HL-60/S4 (cell line): ENCODE measurements around the gene USH2A.

Experiments used
- in situ Hi-C: fragments of 300-500 bp; cut with MboI; formaldehyde crosslinking; loops from 2 replicates; pipeline ENCODE4 v1.14.3; 2022; ENCODE audit warnings: low sequenced_read_pairs

USH2A gene

GRCh38 chr1:215888159-215888558, 535.1 kb downstream of the USH2A start:
- in situ Hi-C loops: no loop called here

GRCh38 chr1:215887627-215888026, 535.6 kb downstream of the USH2A start:
- in situ Hi-C loops: no loop called here

DNA sequence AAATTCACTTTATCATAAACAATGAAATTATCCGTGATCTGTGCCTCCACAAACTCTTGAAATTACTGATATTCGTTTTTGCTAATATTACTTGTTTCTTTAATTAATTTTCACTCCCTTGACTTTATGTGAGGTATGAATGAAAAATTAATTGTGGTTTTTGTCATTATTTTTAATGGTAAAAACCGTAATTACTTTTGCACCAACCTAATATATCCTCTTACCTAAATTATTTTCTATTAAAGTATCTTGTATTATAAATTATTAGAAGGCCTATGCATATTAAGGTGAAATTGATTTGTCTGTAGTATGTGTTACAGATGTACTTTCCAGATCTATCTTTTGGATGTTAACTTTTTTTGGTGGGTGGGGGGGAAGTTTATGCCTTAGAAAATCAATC, 540.2 kb downstream of the USH2A start:
- in situ Hi-C loops: no loop called here

DNA sequence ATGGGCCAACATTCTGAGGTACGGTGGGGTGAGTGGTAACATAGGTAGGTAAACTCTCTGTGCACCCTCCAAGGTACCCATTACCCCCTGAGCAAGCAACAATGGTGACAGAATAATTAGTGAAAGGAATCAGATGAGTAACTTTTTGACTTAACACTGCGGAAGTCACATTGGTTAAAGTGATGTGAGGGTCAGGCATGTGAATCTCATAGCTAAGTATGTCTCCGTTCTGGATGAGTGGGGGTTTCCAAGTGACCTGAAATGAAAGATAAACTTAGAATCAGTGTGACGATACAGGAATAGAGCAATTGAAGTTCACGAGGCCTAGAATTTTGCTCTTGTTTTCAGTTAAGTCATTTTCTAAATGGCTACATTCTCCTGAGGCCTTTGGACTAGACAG, 544.4 kb downstream of the USH2A start:
- in situ Hi-C loops: no loop called here

DNA sequence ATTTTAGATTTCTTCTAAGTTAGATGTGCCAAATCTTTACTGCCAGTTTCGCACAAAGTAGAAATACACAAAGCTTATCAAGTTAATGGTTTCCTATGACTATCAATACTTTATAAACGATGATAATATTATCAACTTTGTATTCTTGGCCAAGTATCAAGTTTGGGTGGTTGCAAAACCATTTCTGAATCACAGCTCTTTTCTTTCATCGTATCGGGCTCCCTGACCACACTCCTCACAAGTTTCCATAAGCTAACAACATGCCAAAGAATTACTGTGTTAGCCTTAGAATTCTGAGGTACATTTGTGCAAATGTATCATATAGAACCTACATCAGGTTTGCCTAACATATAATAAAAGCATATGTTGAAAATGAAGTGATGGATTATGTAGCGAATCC, 545.1 kb downstream of the USH2A start:
- in situ Hi-C loops: no loop called here

GRCh38 chr1:215877452-215877951, 545.7 kb downstream of the USH2A start:
- in situ Hi-C loops: no loop called here

DNA sequence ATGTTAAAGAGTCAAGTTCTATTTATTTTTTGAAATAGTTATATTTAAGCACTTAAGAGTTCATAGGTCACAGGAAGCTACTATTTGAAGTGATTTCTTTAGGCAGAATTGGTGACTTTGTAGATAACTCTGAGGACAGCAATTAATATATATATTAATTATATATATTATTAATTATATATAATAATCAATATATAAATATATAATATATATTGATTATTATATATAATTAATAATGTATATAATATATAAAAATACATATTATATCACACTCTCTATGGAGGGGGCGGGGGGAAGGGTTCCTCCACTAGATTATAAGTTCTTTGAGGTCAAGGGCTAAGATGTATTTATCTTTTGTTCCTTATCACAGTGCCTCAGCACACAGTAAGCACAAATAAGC, 547.5 kb downstream of the USH2A start:
- in situ Hi-C loops: no loop called here

- in situ Hi-C loops: no loop called here
These were observed 548.0 kb downstream of the USH2A start for GRCh38 chr1:215875236-215875635.

DNA sequence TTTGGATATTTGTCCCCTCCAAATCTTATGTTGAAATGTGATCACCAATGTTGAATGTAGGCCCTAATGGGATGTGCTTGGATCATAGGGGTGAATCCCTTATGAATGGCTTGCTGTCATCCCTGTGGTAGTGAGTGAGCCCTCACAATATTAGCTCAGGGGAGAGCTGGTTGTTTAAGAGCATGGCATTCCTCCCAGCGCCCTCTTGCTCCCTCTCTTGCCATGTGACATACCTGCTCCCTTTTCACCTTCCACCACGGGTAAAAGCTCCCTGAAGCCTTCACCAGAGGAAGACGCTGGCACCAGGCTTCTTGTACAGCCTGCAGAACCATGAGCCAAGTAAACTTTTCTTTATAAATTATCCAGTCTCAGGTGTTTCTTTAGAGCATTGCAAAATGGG, 550.6 kb downstream of the USH2A start:
- in situ Hi-C loops: no loop called here

GRCh38 chr1:215868500-215868899, 554.7 kb downstream of the USH2A start:
- in situ Hi-C loops: no loop called here

- in situ Hi-C loops: no loop called here
These were observed 558.2 kb downstream of the USH2A start for GRCh38 chr1:215865060-215865459.

DNA sequence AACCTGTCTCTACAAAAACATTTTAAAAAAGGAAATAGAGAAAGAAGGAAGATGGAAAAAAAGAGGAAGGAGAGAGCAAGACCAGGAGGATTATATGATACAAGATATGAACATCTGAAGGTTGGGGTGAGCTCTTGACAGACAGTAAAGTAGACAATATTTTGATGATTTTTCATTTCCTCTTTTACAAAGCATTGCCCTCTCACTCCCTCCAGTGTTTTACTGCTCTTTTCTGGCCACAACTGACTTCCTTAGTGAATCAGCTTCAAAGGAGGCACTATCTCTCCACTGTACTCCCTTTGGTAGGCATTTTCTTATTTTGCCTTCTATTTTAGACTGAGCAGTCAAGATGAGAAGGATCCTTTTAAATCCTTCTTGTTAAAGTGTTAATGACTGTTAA, 559.5 kb downstream of the USH2A start:
- in situ Hi-C loops: no loop called here

GRCh38 chr1:215860833-215861232, 562.4 kb downstream of the USH2A start:
- in situ Hi-C loops: no loop called here

GRCh38 chr1:215857317-215857716, 565.9 kb downstream of the USH2A start:
- in situ Hi-C loops: no loop called here

- in situ Hi-C loops: no loop called here
These were observed 577.9 kb downstream of the USH2A start for GRCh38 chr1:215845234-215845891.

GRCh38 chr1:215844777-215845176, 578.5 kb downstream of the USH2A start:
- in situ Hi-C loops: no loop called here

- in situ Hi-C loops: no loop called here
These were observed 579.0 kb downstream of the USH2A start for GRCh38 chr1:215844266-215844665.

DNA sequence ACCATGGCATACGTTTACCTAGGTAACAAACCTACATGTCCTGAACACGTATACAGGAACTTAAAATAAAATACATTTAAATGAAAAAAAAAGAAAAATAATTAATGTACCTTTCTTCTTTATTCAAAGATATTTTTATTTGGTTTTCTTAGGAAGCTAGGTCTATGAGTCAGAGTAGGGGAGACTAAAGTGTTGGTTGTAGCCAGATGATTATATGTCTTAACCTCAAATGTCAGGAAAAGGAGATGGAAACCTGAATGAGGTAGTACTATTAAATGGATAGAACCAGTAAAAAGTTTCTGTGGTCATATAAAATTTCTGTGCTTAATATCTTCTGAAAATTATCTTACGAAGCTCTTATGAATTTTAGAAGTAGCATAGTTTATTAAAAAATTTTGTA, 580.3 kb downstream of the USH2A start:
- in situ Hi-C loops: no loop called here

DNA sequence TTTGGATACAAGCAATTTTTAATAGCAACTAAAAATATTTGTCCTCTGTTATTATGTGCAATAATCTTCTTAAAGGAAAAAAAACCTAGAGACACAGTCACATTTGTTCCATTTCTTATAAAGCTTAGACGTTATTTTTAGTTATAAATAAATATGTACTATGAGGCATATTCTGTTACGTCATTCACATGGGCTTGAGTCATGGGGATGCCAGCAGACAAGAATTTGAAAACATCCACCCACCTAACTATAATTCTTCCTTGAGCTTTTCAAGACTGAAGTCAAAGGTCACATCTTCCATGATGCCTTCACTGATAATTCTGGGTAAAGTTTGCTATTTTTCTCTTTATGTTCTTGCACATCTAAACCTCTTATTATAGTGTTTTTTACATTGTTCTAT, 587.3 kb downstream of the USH2A start:
- in situ Hi-C loops: no loop called here

DNA sequence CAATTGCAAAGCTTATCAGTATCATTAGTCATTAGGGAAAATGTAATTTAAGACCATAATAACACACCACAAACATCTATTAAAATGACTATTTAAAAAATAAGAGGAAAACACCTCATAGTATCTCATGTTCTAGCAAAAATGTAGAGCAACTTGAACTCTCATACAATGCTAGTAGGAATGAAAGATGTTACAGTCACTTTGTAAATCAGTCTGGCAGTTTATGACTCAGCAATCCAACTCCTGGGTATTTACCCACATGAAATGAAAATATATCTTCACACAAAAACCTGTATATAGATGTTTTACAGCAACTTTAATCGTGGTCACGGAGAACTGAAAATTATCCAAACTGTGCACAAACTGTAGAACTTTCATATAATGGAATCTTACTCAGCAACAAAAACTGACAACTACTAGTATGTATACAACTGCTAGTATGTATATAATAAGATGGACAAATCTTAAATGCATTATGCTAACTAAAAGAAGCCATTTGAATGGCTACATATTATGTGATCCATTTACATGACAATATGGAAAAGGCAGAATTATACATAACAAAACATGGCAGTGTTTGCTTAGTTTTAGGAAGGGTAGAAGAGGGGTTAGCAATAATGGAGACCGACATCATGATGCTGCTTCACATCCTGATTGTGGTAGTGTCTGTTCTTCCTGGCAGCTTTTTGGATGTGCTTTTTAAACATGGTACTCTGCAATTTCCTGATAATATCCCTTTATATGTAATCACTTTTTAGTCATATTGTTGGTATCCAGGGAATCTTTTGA, 589.1 kb downstream of the USH2A start:
- in situ Hi-C loops: no loop called here

DNA sequence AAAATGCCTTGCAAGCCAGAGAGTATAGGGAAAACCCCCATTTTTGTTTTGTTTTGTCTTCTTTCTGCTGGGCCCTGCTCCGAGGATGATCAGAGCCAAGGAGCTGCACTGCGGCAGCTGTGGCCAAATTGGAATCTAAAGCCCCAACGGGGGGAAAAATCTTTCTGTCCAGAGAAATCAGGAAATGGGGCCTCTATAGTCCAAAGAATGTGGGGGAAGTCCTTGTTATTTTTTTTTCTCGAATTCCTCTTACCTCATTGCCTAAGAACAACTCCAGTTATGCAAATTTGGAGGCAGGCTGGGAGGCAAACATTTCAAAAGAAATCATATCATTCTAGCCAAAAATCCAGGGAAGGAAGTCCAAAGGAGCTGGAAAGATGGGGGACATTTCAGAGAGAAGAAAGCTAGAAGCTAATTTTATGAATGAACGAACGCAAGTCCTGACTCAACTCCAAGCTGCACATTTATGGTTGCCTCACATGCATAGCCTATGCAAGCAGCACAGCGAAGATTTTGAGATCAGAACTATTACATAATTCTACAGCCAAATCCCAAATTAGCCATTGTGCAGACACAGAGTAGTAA, 592.9 kb downstream of the USH2A start:
- in situ Hi-C loops: no loop called here

- in situ Hi-C loops: no loop called here
These were observed 598.2 kb downstream of the USH2A start for GRCh38 chr1:215825056-215825455.
